Activated CD8-positive, alpha-beta memory T cell treated with anti-CD3 and anti-CD28 coated beads for 4 hours (primary cell): ENCODE results near the gene THAP9.
A peak's percentile ranks its signal among the peaks of the same experiment; 100 is the strongest.
"Not testable (repeated sequence)": the region's sequence is repeated elsewhere in the genome, so short reads cannot be mapped to it uniquely, and the experiment has no call there.

ENCODE experiments used
- DNase-seq, 2 donors: peaks; one replicate each; pipeline ENCODE4 v3.0.0-alpha.2; 2020; ENCODE audit warnings: low read depth in 2 of 2

The THAP9 gene

GRCh38 chr4:82900411-82901182 lies at the start of gene THAP9:
TSS of gene THAP9 (plus strand) at chr4:82900735. CDS start at chr4:82900803, 68 bp downstream.
- peak; percentile 96 to 98 for DNase-seq

DNA sequence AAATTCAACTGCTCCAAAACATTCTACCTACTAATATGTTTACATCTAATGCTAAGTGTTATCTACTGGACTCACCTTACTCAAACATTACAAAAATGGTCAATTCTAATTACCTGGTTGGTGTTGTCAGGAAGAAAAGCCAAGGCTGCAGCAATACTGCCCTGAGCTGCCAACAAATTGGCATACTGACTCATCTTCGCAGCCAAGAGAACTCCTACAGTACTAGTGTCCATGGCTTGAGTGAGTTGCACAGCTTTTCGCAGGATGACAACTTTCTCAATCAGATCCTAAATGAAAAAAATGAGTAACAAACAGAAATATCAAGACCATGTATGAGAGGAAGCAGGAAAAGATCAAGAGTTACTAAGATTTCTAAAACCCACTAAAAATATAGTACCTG lies 49.2 kb upstream of the THAP9 start:
- DNase-seq, result no peak

- no peak for DNase-seq
Observed at GRCh38 chr4:82851885-82852750, 48.4 kb upstream of the THAP9 start.

DNA sequence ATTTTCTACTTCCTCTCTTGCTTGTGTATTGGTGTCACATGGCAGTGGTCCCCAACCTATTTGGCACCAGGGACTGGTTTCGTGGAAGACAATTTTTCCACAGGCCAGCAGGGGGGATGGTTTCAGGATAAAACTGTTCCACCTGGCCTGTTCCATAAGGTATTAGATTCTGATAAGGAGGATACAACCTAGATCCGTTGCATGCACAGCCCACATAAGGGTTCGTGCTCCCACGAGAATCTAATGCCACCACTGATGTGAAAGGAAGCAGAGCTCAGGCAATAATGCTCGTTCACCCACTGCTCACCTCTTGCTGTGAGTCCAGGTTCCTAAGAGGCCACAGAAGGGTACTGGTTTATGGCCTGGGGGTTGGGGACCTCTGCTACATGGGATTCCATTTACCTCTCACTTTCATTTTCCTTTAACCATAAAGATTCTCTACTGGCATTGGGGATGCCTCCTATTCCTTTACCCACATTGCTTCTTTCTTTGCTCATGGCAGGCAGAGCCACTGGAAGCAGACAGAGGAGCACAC lies 47.7 kb upstream of the THAP9 start:
- no peak for DNase-seq

- not testable (repeated sequence) for DNase-seq
Observed at GRCh38 chr4:82860487-82860886, 40.0 kb upstream of the THAP9 start.

GRCh38 chr4:82861529-82861928 lies 39.0 kb upstream of the THAP9 start:
- DNase-seq, result no peak

DNA sequence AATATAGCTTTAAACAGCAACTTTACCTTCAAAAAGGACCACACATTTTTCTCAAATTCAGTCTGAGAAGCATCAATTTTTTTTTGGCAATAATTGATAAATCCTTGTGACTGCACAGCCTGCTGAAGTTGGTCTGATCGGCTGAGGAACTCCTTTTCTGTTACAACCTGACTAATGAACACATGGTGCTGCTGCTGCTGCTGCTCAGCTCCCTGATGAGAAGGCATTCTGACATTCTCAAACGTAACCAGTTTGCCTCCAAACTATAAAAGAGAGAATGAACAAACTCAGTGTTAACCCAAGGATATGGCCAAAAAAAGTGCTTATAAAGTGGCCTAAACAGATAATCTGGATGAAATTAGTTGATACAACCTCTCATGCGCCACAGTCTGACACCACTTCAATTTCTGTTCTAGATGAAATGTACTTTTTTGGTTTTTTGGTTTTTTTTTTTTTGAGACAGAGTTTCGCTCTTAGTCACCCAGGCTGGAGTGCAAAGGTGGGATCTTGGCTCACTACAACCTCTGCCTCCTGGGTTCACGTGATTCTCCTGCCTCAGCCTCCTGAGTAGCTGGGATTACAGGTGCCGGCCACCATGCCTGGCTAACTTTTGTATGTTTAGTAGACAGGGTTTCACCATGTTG lies 36.1 kb upstream of the THAP9 start:
- no peak for DNase-seq

- DNase-seq, result no peak
Observed at GRCh38 chr4:82865592-82865991, 34.9 kb upstream of the THAP9 start.

DNA sequence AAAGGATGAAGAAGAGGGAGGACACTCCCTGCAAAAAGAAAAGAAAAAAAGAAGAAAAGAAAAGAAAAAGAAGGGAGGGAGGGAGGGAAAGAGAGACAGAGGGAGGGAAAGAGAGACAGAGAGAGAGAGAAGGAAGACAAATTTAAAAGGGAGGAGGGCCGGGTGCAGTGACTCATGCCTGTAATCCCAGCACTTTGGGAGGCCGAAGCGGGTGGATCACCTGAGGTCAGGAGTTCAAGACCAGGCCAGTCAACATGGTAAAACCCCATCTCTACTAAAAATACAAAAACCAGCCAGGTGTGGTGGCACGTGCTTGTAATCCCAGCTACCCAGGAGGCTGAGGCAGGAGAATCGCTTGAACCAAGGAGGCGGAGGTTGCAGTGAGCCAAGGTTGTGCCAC lies 34.5 kb upstream of the THAP9 start:
- DNase-seq, result not testable (repeated sequence)

DNA sequence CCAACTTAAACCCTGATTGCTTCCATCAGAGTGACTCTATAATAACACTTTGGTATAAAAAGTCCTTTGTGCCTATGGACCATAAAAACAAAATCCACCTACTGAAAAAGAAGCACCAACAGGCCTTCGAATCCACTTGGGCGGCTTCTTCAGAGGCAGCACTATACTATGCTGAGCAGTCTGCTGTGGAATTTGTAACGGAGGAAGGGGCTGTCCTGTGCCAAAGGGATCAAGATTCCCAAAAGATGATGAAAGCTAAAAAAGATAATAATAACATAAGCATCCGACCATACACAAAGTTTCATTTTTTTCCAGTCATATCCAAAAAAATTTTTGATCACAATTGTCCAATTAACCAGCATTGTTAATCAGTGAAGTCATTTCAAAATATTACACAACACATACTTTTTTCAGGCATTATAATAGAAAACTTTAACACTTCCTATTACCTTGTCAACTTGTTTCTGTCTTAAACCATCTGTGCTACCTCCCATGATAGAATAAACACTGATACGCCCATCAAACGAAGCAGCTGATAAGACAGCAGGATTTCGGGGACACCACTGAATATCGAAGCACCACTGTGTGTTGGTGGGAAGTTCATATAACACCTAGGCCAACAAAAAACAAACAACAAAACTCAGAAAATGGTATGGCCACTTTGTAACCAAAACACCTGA lies 33.7 kb upstream of the THAP9 start:
- no peak for DNase-seq

GRCh38 chr4:82868572-82868971 lies 32.0 kb upstream of the THAP9 start:
- DNase-seq, result no peak

- DNase-seq, result no peak
Observed at GRCh38 chr4:82885410-82885809, 15.1 kb upstream of the THAP9 start.

- no peak for DNase-seq
Observed at GRCh38 chr4:82886147-82886942, 14.2 kb upstream of the THAP9 start.

- no peak for DNase-seq
Observed at GRCh38 chr4:82889287-82889686, 11.2 kb upstream of the THAP9 start.

DNA sequence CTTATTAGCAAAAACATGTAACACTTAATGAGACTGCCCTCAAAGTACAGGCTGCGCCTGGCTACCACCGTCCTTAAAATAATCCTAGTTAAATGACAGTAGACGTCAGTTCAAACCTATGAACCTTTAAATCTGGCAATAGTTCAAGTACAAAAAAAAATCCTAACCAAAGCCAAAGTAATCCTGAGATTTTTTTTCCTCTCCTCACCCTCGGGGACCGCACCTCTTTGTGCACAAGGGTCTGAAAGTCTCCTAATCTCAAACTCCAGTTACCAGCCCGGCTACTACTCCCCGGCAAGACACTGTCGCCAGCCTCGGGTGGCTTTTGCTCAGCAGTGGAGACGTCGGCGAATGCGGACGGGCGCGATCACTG lies 10.0 kb upstream of the THAP9 start:
- DNase-seq, result no peak

GRCh38 chr4:82890901-82891706 lies 9.4 kb upstream of the THAP9 start, which contains the start of gene SEC31A:
TSS of gene SEC31A (minus strand) at chr4:82891153. CDS start at chr4:82881936, 9,217 bp downstream.
- DNase-seq, result peak; percentile 92 to 95

DNA sequence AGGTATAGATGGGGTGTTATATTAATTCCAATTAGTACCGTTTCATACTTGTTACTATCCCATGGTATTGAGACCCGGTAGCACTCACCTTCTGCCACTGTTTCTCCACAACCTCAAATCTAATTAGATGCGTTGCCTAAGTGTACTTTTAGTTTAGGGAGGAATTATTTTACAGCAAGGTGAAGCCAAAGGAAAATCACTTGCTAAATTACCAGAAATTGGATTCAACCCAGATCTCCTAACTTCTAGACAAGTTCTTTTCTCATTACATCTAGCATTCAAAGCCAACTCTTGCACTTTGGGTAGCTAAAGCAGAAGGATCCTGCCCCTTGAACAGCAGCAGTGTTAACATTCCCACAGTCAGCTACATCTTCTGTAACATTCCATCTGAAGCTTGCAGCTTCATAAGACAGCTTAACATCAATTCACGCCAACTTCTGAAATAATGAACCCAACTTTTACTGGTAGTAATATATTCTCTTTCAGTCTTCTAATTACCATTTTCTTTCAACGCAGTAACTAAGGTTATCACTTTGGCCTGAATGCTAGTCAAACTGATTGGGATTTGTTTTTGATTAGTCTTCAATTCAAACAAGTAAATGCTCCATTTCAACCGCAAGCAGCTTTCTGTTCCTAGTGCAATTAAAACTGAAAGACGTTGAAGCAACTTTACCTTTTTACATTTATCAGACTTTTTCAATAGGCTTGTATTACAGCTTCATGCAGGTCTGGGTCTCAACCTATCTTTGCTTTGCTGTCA lies 8.6 kb upstream of the THAP9 start:
- no peak for DNase-seq

GRCh38 chr4:82892467-82892802 lies 8.1 kb upstream of the THAP9 start:
- no peak for DNase-seq

DNA sequence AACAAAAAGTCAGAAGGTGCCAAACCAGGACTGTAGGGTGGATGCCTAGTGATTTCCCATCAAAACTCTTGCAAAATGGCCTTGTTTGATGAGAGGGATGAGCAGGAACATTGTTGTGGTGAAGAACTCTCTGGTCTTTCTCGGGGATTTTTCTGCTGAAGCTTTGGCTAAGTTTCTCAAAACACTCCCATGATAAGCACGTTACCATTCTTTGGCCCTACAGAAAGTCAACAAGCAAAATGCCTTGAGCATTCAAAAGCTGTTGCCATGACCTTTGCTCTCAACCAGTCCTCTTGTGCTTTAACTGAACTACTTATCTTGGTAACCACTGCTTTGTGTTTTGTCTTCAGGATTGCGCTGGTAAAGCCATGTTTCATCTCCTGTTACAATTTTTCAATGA lies 6.6 kb upstream of the THAP9 start:
- DNase-seq, result no peak
